Mesendoderm (in vitro differentiated cells): ENCODE measurements around the gene MRPS11.
A peak's percentile ranks its signal among the peaks of the same experiment; 100 is the strongest.
"Not testable (repeated sequence)": the region's sequence is repeated elsewhere in the genome, so short reads cannot be mapped to it uniquely, and the experiment has no call there.

Experiments
- DNase-seq: peaks from one replicate; pipeline ENCODE4 v3.0.0; 2013
- H2AK5ac ChIP-seq: 2 replicates; pipeline ENCODE4 v1.6.1; 2013; ENCODE audit warnings: low read length, inconsistent platforms
- H2BK120ac ChIP-seq: 2 replicates; pipeline ENCODE4 v1.6.1; 2013; ENCODE audit warnings: low read depth, mild to moderate bottlenecking, low read length, moderate library complexity, mixed read lengths
- H2BK15ac ChIP-seq: replicated peaks from 2 replicates; pipeline ENCODE4 v1.6.1; 2013; ENCODE audit warnings: low read depth, mild to moderate bottlenecking, moderate library complexity
- H2BK5ac ChIP-seq: 2 replicates; pipeline ENCODE4 v1.6.1; 2013; ENCODE audit warnings: low read length, inconsistent platforms
- H3K18ac ChIP-seq: 2 replicates; pipeline ENCODE4 v1.6.1; 2013; ENCODE audit warnings: mild to moderate bottlenecking, low read length, mixed read lengths
- H3K23ac ChIP-seq: one replicate; pipeline ENCODE4 v1.6.1; 2013; ENCODE audit warnings: low read length
- H3K27ac ChIP-seq: 2 replicates; pipeline ENCODE4 v1.5.1; 2013; ENCODE audit warnings: low read depth, mild to moderate bottlenecking, inconsistent platforms, low read length, moderate library complexity
- H3K27me3 ChIP-seq: 2 replicates; pipeline ENCODE4 v1.6.1; 2013; ENCODE audit warnings: low read length, control low read depth, mild to moderate bottlenecking, inconsistent platforms; ENCODE audit not compliant: insufficient read depth, poor library complexity
- H3K36me3 ChIP-seq: 2 replicates; pipeline ENCODE4 v1.6.1; 2013; ENCODE audit warnings: low read length, inconsistent platforms; ENCODE audit not compliant: control insufficient read depth, insufficient read depth
- H3K4ac ChIP-seq: one replicate; pipeline ENCODE4 v1.6.1; 2013; ENCODE audit warnings: low read depth, mild to moderate bottlenecking, low read length, moderate library complexity
- H3K4me1 ChIP-seq: 2 replicates; pipeline ENCODE4 v1.6.1; 2013; ENCODE audit warnings: low read depth, low read length, inconsistent platforms; ENCODE audit not compliant: control insufficient read depth
- H3K4me2 ChIP-seq: 2 replicates; pipeline ENCODE4 v1.6.1; 2013; ENCODE audit warnings: low read length
- H3K4me3 ChIP-seq: 2 replicates; pipeline ENCODE4 v1.5.1; 2013; ENCODE audit warnings: mild to moderate bottlenecking, low read length
- H3K56ac ChIP-seq: one replicate; pipeline ENCODE4 v1.6.1; 2013; ENCODE audit warnings: low read length
- H3K79me1 ChIP-seq: 2 replicates; pipeline ENCODE4 v1.6.1; 2013; ENCODE audit warnings: low read length, inconsistent platforms
- H3K79me2 ChIP-seq: 2 replicates; pipeline ENCODE4 v1.6.1; 2013; ENCODE audit warnings: mild to moderate bottlenecking, low read length; ENCODE audit not compliant: control insufficient read depth, insufficient read depth
- H3K9ac ChIP-seq: 2 replicates; pipeline ENCODE4 v1.6.1; 2013; ENCODE audit warnings: low read length, inconsistent platforms
- H4K5ac ChIP-seq: one replicate; pipeline ENCODE4 v1.6.1; 2013; ENCODE audit warnings: low read length
- H4K8ac ChIP-seq: one replicate; pipeline ENCODE4 v1.6.1; 2013; ENCODE audit warnings: low read depth, mild to moderate bottlenecking, control low read depth, low read length, moderate library complexity
- WGBS: extraction: QIAGEN DNeasy Blood & Tissue Kit; methylation state at CpG from one replicate; pipeline ENCODE4 v1.1.7; 2013; ENCODE audit warnings: low lambda C conversion rate, missing lambda C conversion rate; ENCODE audit not compliant: insufficient coverage; ENCODE audit errors: extremely low coverage; 5-methylcytosine and 5-hydroxymethylcytosine counted together

MRPS11 gene

DNA sequence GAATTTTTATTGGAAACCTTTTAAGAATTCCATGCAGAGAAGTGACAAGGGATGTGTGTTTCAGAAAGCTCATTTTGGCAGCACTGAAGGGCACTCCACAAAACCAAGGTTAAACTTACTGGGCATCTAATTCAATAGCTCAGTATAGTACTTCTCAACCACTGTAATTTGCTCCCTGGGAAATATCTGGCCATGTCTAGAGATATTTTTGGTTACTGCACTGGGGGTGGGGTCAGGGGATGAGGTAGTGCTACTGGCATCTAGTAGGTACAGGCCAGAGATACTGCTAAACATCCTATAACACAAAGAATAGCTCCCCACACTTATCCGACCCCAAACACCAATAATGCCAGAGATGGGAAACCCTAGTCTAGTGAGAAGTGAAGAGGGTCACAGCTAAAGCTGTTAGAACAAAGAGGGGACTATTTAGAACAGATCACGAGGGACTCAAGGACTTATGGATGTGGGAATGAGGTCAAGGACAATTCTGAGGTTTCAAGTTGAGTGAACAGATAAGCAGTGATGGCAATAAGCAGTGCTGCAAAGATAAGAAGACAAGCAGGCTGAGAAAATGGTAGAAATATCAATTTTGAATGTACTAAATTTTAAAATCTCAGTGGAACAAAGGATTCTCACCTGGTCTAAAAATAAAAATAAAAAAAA is 3.5 kb upstream of the MRPS11 start:
- Histone ChIP-seq H3K56ac (no peak overlapping the region), H3K79me2 (peaks cover 19% of the 10 kb centered on the region), H4K5ac (no peak overlapping the region), H3K18ac (no peak overlapping the region), H3K4me1 (peaks cover 1% of the 10 kb centered on the region), H3K4ac (no peak overlapping the region), H3K4me3 (no peak overlapping the region), H2BK15ac (no peak overlapping the region), H2BK5ac (no peak overlapping the region), H3K79me1 (peaks cover 11% of the 10 kb centered on the region), H4K8ac (no peak overlapping the region), H2BK120ac (no peak overlapping the region), H3K23ac (no peak overlapping the region), H3K27ac (no peak overlapping the region), H2AK5ac (no peak overlapping the region), H3K9ac (no peak overlapping the region), H3K4me2 (no peak overlapping the region), H3K27me3 (no peaks in the 10 kb centered on the region), H3K36me3 (peaks cover 5% of the 10 kb centered on the region)
- DNase-seq, result no peak
- WGBS, result no CpG with 5 or more reads among the region's 2 CpGs

DNA sequence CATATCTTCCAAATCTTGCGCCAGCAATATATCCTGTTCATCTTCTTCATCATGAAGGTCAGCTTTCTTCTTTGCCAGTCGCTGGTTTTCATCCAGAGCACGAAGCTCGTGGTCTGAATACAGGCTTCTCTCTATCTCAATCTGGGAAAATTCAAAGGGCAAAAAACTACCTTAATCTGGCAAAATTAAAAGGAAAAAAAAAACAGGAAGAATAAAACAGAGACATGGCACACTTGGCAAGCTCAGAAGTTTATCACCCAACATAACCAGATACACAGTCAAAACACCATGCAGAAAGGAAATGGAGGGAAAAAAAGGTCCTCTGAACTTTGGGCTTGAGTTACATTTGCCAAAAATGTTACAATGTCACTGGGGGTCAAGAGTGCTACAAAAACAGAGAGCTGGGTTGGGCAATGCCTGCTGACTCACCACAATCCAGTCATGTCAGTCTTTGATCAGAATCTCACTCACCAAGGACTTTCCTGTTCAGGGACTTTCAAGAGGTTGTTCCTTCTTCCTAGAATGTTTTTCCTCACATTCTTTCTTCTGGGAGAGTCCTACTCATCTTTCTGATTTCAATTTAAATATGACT is 1.8 kb upstream of the MRPS11 start:
- no peak overlapping the region for H3K4ac ChIP-seq
- no peak overlapping the region for H3K4me3 ChIP-seq
- no CpG with 5 or more reads among the region's 4 CpGs for WGBS
- no peaks in the 10 kb centered on the region for H3K27me3 ChIP-seq
- peak; percentile 36 for DNase-seq
- peaks cover 5% of the 10 kb centered on the region for H3K36me3 ChIP-seq
- H3K23ac ChIP-seq, result no peak overlapping the region
- no peak overlapping the region for H3K4me2 ChIP-seq
- H3K79me1 ChIP-seq, result peaks cover 14% of the 10 kb centered on the region
- H3K9ac ChIP-seq, result no peak overlapping the region
- H2BK120ac ChIP-seq, result no peak overlapping the region
- H2BK15ac ChIP-seq, result no peak overlapping the region
- H3K4me1 ChIP-seq, result peaks cover 1% of the 10 kb centered on the region
- no peak overlapping the region for H3K18ac ChIP-seq
- H4K5ac ChIP-seq, result no peak overlapping the region
- H2BK5ac ChIP-seq, result no peak overlapping the region
- peaks cover 20% of the 10 kb centered on the region for H3K79me2 ChIP-seq
- no peak overlapping the region for H2AK5ac ChIP-seq
- no peak overlapping the region for H3K27ac ChIP-seq
- no peak overlapping the region for H3K56ac ChIP-seq
- H4K8ac ChIP-seq, result no peak overlapping the region

DNA sequence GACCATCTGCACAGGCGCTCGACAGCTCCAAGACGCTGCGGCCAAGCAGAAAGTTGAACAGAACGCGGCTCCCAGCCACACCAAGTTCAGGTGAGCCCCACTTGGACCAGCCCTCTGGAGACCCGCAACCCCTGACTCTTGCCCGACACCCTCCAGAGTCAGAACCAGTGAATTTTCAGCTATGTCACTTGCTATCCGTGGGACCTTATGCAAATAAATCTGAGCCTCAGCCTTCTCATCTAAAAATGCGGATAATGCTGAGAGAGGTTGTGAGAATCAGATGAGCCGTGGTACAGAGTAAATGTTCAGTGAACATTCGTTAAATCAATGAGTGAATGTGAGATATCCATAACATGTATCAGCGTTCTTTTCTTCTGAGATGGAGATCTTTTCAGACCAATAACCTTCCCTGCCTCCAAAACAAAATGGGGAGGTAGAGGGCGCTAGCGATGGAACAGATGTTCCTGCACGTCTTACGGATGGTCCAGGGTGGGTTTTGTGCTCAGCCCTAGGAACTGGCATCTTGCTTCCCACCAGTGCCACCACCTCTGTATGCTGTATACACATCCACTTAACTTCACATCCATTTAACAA is 524 bp downstream of the MRPS11 start:
- H3K36me3 ChIP-seq, result peaks cover 5% of the 10 kb centered on the region
- H3K27me3 ChIP-seq, result no peaks in the 10 kb centered on the region
- H3K27ac ChIP-seq, result no peak overlapping the region
- peak overlapping the region; percentile 98 for H3K56ac ChIP-seq
- H3K4me2 ChIP-seq, result peak overlapping the region; percentile 64
- peaks cover 19% of the 10 kb centered on the region for H3K79me1 ChIP-seq
- H2BK15ac ChIP-seq, result no peak overlapping the region
- H2BK120ac ChIP-seq, result no peak overlapping the region
- whole genome bisulfite sequencing, result no CpG with 5 or more reads among the region's 17 CpGs
- no peak overlapping the region for H2BK5ac ChIP-seq
- no peak overlapping the region for H4K5ac ChIP-seq
- peak; percentile 56 for DNase-seq
- H3K9ac ChIP-seq, result peak overlapping the region; percentile 96
- peak overlapping the region; percentile 90 for H3K4ac ChIP-seq
- peak overlapping the region; percentile 35 for H3K18ac ChIP-seq
- H4K8ac ChIP-seq, result no peak overlapping the region
- H3K79me2 ChIP-seq, result peaks cover 22% of the 10 kb centered on the region
- H2AK5ac ChIP-seq, result no peak overlapping the region
- peak overlapping the region; percentile 86 for H3K4me3 ChIP-seq
- peaks cover 1% of the 10 kb centered on the region for H3K4me1 ChIP-seq
- H3K23ac ChIP-seq, result peak overlapping the region; percentile 80

DNA sequence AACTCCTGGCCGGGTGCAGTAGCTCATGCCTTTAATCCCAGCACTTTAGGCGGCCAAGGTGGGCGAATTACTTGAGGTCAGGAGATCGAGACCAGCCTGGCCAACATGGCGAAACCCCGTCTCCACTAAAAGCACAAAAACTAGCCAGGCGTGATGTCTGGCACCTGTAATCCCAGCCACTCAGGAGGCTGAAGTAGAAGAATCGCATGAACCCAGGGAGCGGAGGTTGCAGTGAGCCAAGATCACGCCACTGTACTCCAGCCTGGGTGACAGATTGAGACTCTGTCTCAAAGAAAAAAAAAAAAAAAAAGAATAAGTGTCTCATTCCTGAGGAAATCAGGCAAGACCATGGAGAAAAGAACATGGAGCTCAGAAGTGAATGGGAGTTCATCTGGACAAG is 1.2 kb downstream of the MRPS11 start:
- H2BK15ac ChIP-seq, H2AK5ac ChIP-seq, H4K8ac ChIP-seq, H2BK5ac ChIP-seq, H4K5ac ChIP-seq, H3K18ac ChIP-seq, H3K9ac ChIP-seq, H3K4me2 ChIP-seq, H3K36me3 ChIP-seq, H3K27ac ChIP-seq, H3K27me3 ChIP-seq, H3K4me3 ChIP-seq, DNase-seq, H3K4me1 ChIP-seq, H2BK120ac ChIP-seq, H3K4ac ChIP-seq: not testable (repeated sequence)
- peak overlapping the region; percentile 3 for H3K23ac ChIP-seq
- H3K79me1 ChIP-seq, result peaks cover 19% of the 10 kb centered on the region
- H3K56ac ChIP-seq, result peak overlapping the region; percentile 98
- H3K79me2 ChIP-seq, result peaks cover 22% of the 10 kb centered on the region
- WGBS, result no CpG with 5 or more reads among the region's 10 CpGs

DNA sequence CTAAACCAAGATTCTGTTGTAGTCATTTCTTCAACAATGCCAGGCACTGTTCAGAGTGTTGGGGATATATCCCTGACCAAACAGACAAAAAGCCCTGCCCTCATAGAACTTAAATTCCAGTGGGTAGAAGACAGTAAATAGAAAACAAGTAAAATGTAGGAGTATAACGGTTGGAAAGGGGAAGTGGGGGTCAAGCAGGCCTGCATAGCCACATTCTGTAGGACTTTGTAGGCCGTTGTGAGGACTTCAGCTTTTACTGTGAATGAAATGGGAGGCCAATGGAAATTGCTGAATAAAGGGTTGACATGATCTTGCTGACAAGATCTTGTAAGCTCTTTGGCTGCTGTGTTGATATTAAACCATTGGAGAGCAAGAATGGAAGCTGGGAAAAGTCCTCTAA is 1.8 kb downstream of the MRPS11 start:
- Histone ChIP-seq H2AK5ac (no peak overlapping the region), H3K4ac (no peak overlapping the region), H3K27me3 (no peaks in the 10 kb centered on the region), H2BK15ac (no peak overlapping the region), H4K5ac (no peak overlapping the region), H3K23ac (no peak overlapping the region), H3K18ac (no peak overlapping the region), H3K9ac (no peak overlapping the region), H3K56ac (no peak overlapping the region), H3K79me2 (peaks cover 22% of the 10 kb centered on the region), H3K79me1 (peaks cover 19% of the 10 kb centered on the region), H3K36me3 (peaks cover 2% of the 10 kb centered on the region), H3K27ac (no peak overlapping the region), H3K4me2 (no peak overlapping the region), H2BK120ac (no peak overlapping the region), H4K8ac (no peak overlapping the region), H3K4me3 (no peak overlapping the region), H2BK5ac (no peak overlapping the region), H3K4me1 (peaks cover 1% of the 10 kb centered on the region)
- WGBS, result no CpG with 5 or more reads among the region's 2 CpGs
- DNase-seq, result no peak
